ENCODE results near the gene AP4B1.

The AP4B1 gene

DNA sequence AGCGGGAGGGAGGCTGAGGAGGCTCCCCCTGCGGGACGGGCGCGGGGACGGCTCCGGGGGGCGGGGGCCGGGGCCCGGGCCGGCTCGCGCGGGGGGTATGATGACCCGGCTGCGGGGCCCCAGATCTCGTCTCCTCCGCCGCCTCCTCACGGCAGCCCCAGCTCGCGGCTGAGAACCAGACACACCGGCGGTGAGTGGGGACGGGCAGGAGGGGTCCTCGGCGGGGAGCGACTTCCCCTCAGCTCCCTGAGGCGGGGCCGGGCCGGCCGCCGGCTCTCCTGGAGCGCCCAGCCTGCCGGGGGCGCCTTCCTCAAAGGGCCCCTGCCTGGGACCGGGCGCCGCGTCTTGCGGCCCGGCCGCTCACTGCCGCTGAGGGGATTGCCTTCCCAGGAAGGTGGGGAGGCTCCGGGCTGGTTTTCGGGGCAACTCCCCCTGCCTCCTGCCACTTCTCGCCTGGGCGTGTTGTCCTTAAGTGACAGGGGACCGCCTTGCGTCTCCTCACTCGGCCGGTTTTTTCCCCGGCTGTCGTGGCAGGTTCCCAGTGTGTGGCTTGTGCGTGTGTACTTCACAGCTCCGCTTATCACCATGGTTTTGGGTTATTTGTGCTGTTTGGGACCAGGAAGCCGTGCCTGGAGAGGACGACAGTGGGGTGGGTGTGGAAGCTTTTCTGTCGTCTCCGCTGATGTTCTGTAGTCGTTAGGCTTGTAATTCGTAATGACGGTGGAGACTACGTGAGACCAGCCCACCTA, 25.3 kb upstream of the AP4B1 start:
- no peaks in the 10 kb centered on the region for H3F3A ChIP-seq (ENCODE audit: insufficient read depth, low read length)
- no peaks in the 10 kb centered on the region for H3K9me2 ChIP-seq (ENCODE audit: low read depth, low read length)
- peak overlapping the region; percentile 98 for H3K4me2 ChIP-seq (ENCODE audit: low read length)
- H3K36me3 ChIP-seq (ENCODE audit: insufficient read depth, low read length): peaks cover under 1% of the 10 kb centered on the region; the same call in 1 of the 2 replicates
- no peaks in the 10 kb centered on the region for H3K9me3 ChIP-seq (ENCODE audit: low read length)
- no peaks in the 10 kb centered on the region for H4K20me1 ChIP-seq (ENCODE audit: insufficient read depth, low read length)
- no peak for TF ChIP-seq EZH2 (IDR thresholded peaks at IDR 0.05; ENCODE audit: borderline replicate concordance, low read length)
- TF ChIP-seq, protein P1, sequence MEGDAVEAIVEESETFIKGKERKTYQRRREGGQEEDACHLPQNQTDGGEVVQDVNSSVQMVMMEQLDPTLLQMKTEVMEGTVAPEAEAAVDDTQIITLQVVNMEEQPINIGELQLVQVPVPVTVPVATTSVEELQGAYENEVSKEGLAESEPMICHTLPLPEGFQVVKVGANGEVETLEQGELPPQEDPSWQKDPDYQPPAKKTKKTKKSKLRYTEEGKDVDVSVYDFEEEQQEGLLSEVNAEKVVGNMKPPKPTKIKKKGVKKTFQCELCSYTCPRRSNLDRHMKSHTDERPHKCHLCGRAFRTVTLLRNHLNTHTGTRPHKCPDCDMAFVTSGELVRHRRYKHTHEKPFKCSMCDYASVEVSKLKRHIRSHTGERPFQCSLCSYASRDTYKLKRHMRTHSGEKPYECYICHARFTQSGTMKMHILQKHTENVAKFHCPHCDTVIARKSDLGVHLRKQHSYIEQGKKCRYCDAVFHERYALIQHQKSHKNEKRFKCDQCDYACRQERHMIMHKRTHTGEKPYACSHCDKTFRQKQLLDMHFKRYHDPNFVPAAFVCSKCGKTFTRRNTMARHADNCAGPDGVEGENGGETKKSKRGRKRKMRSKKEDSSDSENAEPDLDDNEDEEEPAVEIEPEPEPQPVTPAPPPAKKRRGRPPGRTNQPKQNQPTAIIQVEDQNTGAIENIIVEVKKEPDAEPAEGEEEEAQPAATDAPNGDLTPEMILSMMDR (IDR thresholded peaks at IDR 0.05; ENCODE audit: low read length): peak; percentile 35; the same call in 1 of the 2 replicates
- H3K9ac ChIP-seq (ENCODE audit: low read length): peak overlapping the region; percentile 92
- peak overlapping the region; percentile 88 for H3K27ac ChIP-seq (ENCODE audit: low read depth, low read length, poor library complexity, severe bottlenecking)
- H2AFZ ChIP-seq (ENCODE audit: low read length): no peak overlapping the region
- no peaks in the 10 kb centered on the region for H3K27me3 ChIP-seq (ENCODE audit: insufficient read depth, low read length)
- H3K4me1 ChIP-seq (ENCODE audit: insufficient read depth, low read length, severe bottlenecking): peaks cover 56% of the 10 kb centered on the region
- peak overlapping the region; percentile 99 for H3K4me3 ChIP-seq (ENCODE audit: low read depth, low read length, poor library complexity, severe bottlenecking)
- peaks cover 49% of the 10 kb centered on the region for H3K79me2 ChIP-seq (ENCODE audit: insufficient read depth, low read length)

DNA sequence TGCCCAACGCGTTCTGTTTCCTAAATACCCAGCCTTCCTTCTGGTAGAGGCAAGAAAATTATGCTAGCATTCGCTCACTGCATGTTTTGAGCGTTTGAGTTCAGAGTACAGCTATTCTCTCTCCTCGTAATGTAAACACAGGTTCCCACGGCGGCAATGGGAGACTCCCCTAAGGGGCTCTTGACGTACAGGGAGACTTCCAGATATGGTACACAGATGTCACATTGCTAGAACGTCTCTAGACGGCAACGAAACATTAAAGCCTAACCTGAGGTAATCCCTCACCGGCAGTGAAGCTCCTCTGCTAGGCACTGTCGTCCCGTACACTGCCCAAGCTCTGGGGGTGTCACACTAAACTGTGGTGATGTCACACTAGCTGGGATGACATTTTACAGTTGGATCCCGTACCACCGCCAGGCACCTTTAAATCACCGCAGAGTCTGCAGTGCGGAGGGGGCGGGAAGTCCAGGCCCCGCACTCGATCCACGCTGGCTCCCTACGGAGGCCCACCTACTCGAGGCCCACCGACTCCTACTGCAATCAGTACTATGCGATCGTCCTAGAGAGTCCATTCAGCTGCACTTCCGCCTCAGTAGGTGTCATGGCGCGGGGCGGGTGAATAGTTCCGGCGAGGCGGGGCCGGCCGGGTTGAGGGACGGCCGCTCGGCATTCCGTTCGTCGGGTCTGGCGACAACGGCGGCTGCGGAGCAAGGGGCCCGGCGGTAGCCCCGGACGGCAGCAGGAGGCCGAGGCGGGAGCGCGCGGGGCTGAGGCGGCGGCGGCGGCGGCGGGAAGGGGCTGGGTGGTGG, 24.5 kb upstream of the AP4B1 start, which contains the start of gene HIPK1:
TSS of gene HIPK1 (plus strand) at position 384 of the 809 bp plus-strand sequence.
- peak within 1 kb of the TSS; percentile 98 for H3K4me2 ChIP-seq (ENCODE audit: low read length)
- TF ChIP-seq, protein P1 (IDR thresholded peaks at IDR 0.05; ENCODE audit: low read length): no peak
- no peak for TF ChIP-seq EZH2 (IDR thresholded peaks at IDR 0.05; ENCODE audit: borderline replicate concordance, low read length)
- peak within 1 kb of the TSS; percentile 88 for H3K27ac ChIP-seq (ENCODE audit: low read depth, low read length, poor library complexity, severe bottlenecking)
- peaks cover 51% of the 10 kb centered on the region for H3K4me1 ChIP-seq (ENCODE audit: insufficient read depth, low read length, severe bottlenecking)
- H3K9ac ChIP-seq (ENCODE audit: low read length): peak within 1 kb of the TSS; percentile 92
- no peaks in the 10 kb centered on the region for H3K27me3 ChIP-seq (ENCODE audit: insufficient read depth, low read length)
- peak within 1 kb of the TSS; percentile 54; the same call in 1 of the 2 replicates for H2AFZ ChIP-seq (ENCODE audit: low read length)
- H3K4me3 ChIP-seq (ENCODE audit: low read depth, low read length, poor library complexity, severe bottlenecking): peak within 1 kb of the TSS; percentile 99
- no peaks in the 10 kb centered on the region for H4K20me1 ChIP-seq (ENCODE audit: insufficient read depth, low read length)
- H3K9me2 ChIP-seq (ENCODE audit: low read depth, low read length): no peaks in the 10 kb centered on the region
- no peaks in the 10 kb centered on the region for H3F3A ChIP-seq (ENCODE audit: insufficient read depth, low read length)
- no peaks in the 10 kb centered on the region for H3K36me3 ChIP-seq (ENCODE audit: insufficient read depth, low read length)
- H3K79me2 ChIP-seq (ENCODE audit: insufficient read depth, low read length): peaks cover 41% of the 10 kb centered on the region
- H3K9me3 ChIP-seq (ENCODE audit: low read length): no peaks in the 10 kb centered on the region

DNA sequence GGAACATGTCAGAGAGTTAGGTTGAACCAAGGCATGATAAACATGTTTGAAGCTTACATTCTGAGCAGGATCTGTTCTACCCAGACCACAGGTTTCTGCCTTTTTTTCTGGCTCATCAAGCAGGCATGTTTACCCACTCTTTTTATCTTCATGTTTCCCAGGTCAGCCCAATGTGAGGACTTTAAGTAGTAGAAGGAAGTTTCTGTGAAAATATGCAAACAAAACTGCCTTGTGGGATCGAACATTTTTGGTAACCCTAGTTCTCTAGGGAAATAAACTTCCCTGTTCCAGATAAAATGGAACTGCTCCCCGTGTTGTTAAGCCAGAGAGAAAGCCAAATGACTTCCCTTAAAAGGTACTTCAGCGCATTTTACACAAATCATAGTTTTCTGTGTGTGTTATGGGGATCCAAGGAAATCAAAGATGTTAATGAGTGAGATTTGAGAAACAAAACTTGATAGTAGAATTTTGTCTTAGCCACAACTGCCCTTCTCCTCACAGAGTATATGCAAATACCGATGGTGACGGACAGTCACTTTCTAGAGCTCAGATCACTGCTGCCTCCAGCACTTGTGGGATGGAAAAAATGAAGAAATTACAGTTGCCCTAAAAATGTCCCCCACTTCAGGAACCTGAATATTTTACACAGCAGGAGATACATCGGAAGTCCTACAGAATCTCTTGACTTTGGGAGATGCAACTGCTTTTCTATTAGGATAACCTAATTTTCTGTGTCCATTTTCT, 23.8 kb upstream of the AP4B1 start:
- peak overlapping the region; percentile 92 for H3K9ac ChIP-seq (ENCODE audit: low read length)
- H3F3A ChIP-seq (ENCODE audit: insufficient read depth, low read length): no peaks in the 10 kb centered on the region
- peak overlapping the region; percentile 88 for H3K27ac ChIP-seq (ENCODE audit: low read depth, low read length, poor library complexity, severe bottlenecking)
- peak overlapping the region; percentile 54; the same call in 1 of the 2 replicates for H2AFZ ChIP-seq (ENCODE audit: low read length)
- H3K79me2 ChIP-seq (ENCODE audit: insufficient read depth, low read length): peaks cover 33% of the 10 kb centered on the region
- TF ChIP-seq EZH2 (IDR thresholded peaks at IDR 0.05; ENCODE audit: borderline replicate concordance, low read length): no peak
- TF ChIP-seq, protein P1 (IDR thresholded peaks at IDR 0.05; ENCODE audit: low read length): no peak
- H3K27me3 ChIP-seq (ENCODE audit: insufficient read depth, low read length): no peaks in the 10 kb centered on the region
- peak overlapping the region; percentile 99 for H3K4me3 ChIP-seq (ENCODE audit: low read depth, low read length, poor library complexity, severe bottlenecking)
- H3K9me2 ChIP-seq (ENCODE audit: low read depth, low read length): no peaks in the 10 kb centered on the region
- peak overlapping the region; percentile 98 for H3K4me2 ChIP-seq (ENCODE audit: low read length)
- H3K4me1 ChIP-seq (ENCODE audit: insufficient read depth, low read length, severe bottlenecking): peaks cover 43% of the 10 kb centered on the region
- no peaks in the 10 kb centered on the region for H4K20me1 ChIP-seq (ENCODE audit: insufficient read depth, low read length)
- no peaks in the 10 kb centered on the region for H3K9me3 ChIP-seq (ENCODE audit: low read length)
- no peaks in the 10 kb centered on the region for H3K36me3 ChIP-seq (ENCODE audit: insufficient read depth, low read length)
